WTC11 (cell line): Measurements from ENCODE around the gene ZNF189. TPM values are rescaled to one million over a fixed set of nuclear protein-coding genes. Genes with fewer than 3 reads are reported as not detected.

ENCODE experiments used
- ATAC-seq: fragments of 200-7000 bp; cut with Tn5 transposase; 2 replicates; pipeline ENCODE4 v1.10.0; 2021; ENCODE audit warnings: mild to moderate bottlenecking, moderate library complexity
- CTCF ChIA-PET: fragments of 300-600 bp; sonication (Branson Sonifier 250); formaldehyde crosslinking; loops from one replicate; lab custom pipeline; 2021; ENCODE audit warnings: antibody characterized with exemption; lab: Charles Lee
- POLR2A ChIA-PET: fragments of 350-600 bp; sonication (Branson Sonifier 250); formaldehyde crosslinking; loops from one replicate; lab custom pipeline; 2021; ENCODE audit warnings: antibody characterized with exemption; lab: Charles Lee
- DNase-seq: peaks from one replicate; pipeline ENCODE4 v3.0.0; 2021; ENCODE audit warnings: low spot score
- H3K27ac Mint-ChIP-seq: 2 replicates; pipeline ENCODE4 v1.8.0; 2021; ENCODE audit warnings: mixed read lengths
- H3K27me3 Mint-ChIP-seq: 2 replicates; pipeline ENCODE4 v1.8.0; 2021; ENCODE audit warnings: low read depth, mild to moderate bottlenecking, moderate library complexity, mixed read lengths
- H3K36me3 Mint-ChIP-seq: 2 replicates; pipeline ENCODE4 v1.8.0; 2021; ENCODE audit warnings: mixed read lengths
- H3K4me1 Mint-ChIP-seq: 2 replicates; pipeline ENCODE4 v1.8.0; 2022; ENCODE audit warnings: mixed read lengths
- H3K4me3 Mint-ChIP-seq: 2 replicates; pipeline ENCODE4 v1.8.0; 2021; ENCODE audit warnings: mild to moderate bottlenecking, moderate library complexity, mixed read lengths
- H3K9me3 Mint-ChIP-seq: 2 replicates; pipeline ENCODE4 v1.8.0; 2021; ENCODE audit warnings: mixed read lengths
- ARID4B ChIP-seq: sonication (generic); formaldehyde crosslinking; IDR thresholded peaks from 2 replicates; pipeline ENCODE4 v1.8.0; 2023; ENCODE audit warnings: missing genetic modification reagents, mild to moderate bottlenecking, borderline replicate concordance
- CDX4 ChIP-seq: fragments of 250-450 bp; sonication (Bioruptor Pico); IDR thresholded peaks from 2 replicates; pipeline ENCODE4 v1.9.0; 2021; ENCODE audit warnings: moderate library complexity, mild to moderate bottlenecking, inconsistent platforms, borderline replicate concordance
- CTCF ChIP-seq: fragments of 200-600 bp; IDR thresholded peaks from 2 replicates; pipeline ENCODE4 v1.8.0; 2022; ENCODE audit warnings: antibody characterized with exemption
- ELF4 ChIP-seq: sonication (generic); formaldehyde crosslinking; IDR thresholded peaks from 2 replicates; pipeline ENCODE4 v1.8.1; 2022; ENCODE audit warnings: low read depth, mild to moderate bottlenecking, moderate library complexity, missing genetic modification reagents
- EMX1 ChIP-seq: fragments of 250-450 bp; sonication (Bioruptor Pico); IDR thresholded peaks from 2 replicates; pipeline ENCODE4 v1.8.0; 2021; ENCODE audit warnings: mild to moderate bottlenecking
- ESRRA ChIP-seq: sonication (generic); formaldehyde crosslinking; IDR thresholded peaks from 2 replicates; pipeline ENCODE4 v1.8.1; 2022; ENCODE audit warnings: mild to moderate bottlenecking, missing genetic modification reagents, borderline replicate concordance
- FOXK1 ChIP-seq: sonication (generic); formaldehyde crosslinking; IDR thresholded peaks from 2 replicates; pipeline ENCODE4 v1.8.0; 2022; ENCODE audit warnings: mild to moderate bottlenecking, moderate library complexity, missing genetic modification reagents
- GRHL2 ChIP-seq: fragments of 250-450 bp; sonication (Bioruptor Pico); IDR thresholded peaks from 2 replicates; pipeline ENCODE4 v1.8.0; 2022; ENCODE audit warnings: mild to moderate bottlenecking, moderate library complexity; ENCODE audit not compliant: insufficient replicate concordance, severe bottlenecking
- GTF2I ChIP-seq: fragments of 250-450 bp; sonication (Bioruptor Pico); conservative IDR thresholded peaks from 2 replicates; pipeline ENCODE4 v1.4.0; 2021; ENCODE audit warnings: mild to moderate bottlenecking
- JAZF1 ChIP-seq: fragments of 250-450 bp; sonication (Bioruptor Pico); IDR thresholded peaks from 2 replicates; pipeline ENCODE4 v1.9.0; 2021; ENCODE audit warnings: moderate library complexity, mild to moderate bottlenecking, inconsistent platforms
- NFATC4 ChIP-seq: fragments of 250-450 bp; sonication (Bioruptor Pico); IDR thresholded peaks from 2 replicates; pipeline ENCODE4 v1.9.0; 2021; ENCODE audit warnings: mild to moderate bottlenecking
- NFYB ChIP-seq: sonication (generic); formaldehyde crosslinking; conservative IDR thresholded peaks from 2 replicates; pipeline ENCODE4 v1.8.0; 2022; ENCODE audit warnings: low read depth, missing genetic modification reagents
- NR1H2 ChIP-seq: sonication (generic); formaldehyde crosslinking; IDR thresholded peaks from 2 replicates; pipeline ENCODE4 v1.9.0; 2021; ENCODE audit warnings: mild to moderate bottlenecking, moderate library complexity, missing genetic modification reagents
- NR3C1 ChIP-seq: sonication (generic); formaldehyde crosslinking; conservative IDR thresholded peaks from 2 replicates; pipeline ENCODE4 v1.8.1; 2023; ENCODE audit warnings: low read depth, mild to moderate bottlenecking, missing genetic modification reagents
- PRRX2 ChIP-seq: fragments of 250-450 bp; sonication (Bioruptor Pico); IDR thresholded peaks from 2 replicates; pipeline ENCODE4 v1.8.0; 2021; ENCODE audit warnings: mild to moderate bottlenecking
- SOX15 ChIP-seq: fragments of 250-450 bp; sonication (Bioruptor Pico); IDR thresholded peaks from 2 replicates; pipeline ENCODE4 v1.9.0; 2021; ENCODE audit warnings: mild to moderate bottlenecking
- SP1 ChIP-seq: sonication (generic); formaldehyde crosslinking; conservative IDR thresholded peaks from 2 replicates; pipeline ENCODE4 v1.8.1; 2022; ENCODE audit warnings: missing genetic modification reagents
- TCF7 ChIP-seq: sonication (generic); formaldehyde crosslinking; IDR thresholded peaks from 2 replicates; pipeline ENCODE4 v1.8.0; 2022; ENCODE audit warnings: mild to moderate bottlenecking, low read depth, missing genetic modification reagents, moderate library complexity
- ZBTB21 ChIP-seq: sonication (generic); formaldehyde crosslinking; IDR thresholded peaks from 2 replicates; pipeline ENCODE4 v1.8.1; 2023; ENCODE audit warnings: mild to moderate bottlenecking, missing genetic modification reagents, borderline replicate concordance
- ZBTB43 ChIP-seq: sonication (generic); formaldehyde crosslinking; IDR thresholded peaks from 2 replicates; pipeline ENCODE4 v1.8.1; 2023; ENCODE audit warnings: mild to moderate bottlenecking, missing genetic modification reagents
- ZNF138 ChIP-seq: sonication (generic); formaldehyde crosslinking; conservative IDR thresholded peaks from 2 replicates; pipeline ENCODE4 v1.8.1; 2022; ENCODE audit warnings: mild to moderate bottlenecking, moderate library complexity, missing genetic modification reagents
- ZNF423 ChIP-seq: fragments of 250-450 bp; sonication (Bioruptor Pico); IDR thresholded peaks from 2 replicates; pipeline ENCODE4 v2.1.2; 2022; ENCODE audit warnings: mild to moderate bottlenecking, moderate library complexity
- ZNF425 ChIP-seq: fragments of 250-450 bp; sonication (Bioruptor Pico); conservative IDR thresholded peaks from 2 replicates; pipeline ENCODE4 v1.9.0; 2021; ENCODE audit warnings: mild to moderate bottlenecking
- ZNF671 ChIP-seq: fragments of 250-450 bp; sonication (Bioruptor Pico); IDR thresholded peaks from 2 replicates; pipeline ENCODE4 v1.8.0; 2021; ENCODE audit warnings: mild to moderate bottlenecking
- total RNA-seq: library from RNA; stranded (reverse); gene quantifications from 3 replicates; pipeline ENCODE4 v1.2.3, GENCODE V29; 2021

Gene ZNF189
- total RNA-seq, 1 experiment from 2014 or later, result 10.3 TPM

- Mint-ChIP-seq H3K4me1 (peaks cover 3% of the 10 kb centered on the region; the same call in 1 of the 2 replicates), H3K9me3 (peaks cover 16% of the 10 kb centered on the region), H3K36me3 (peaks cover 4% of the 10 kb centered on the region; the same call in 1 of the 2 replicates), H3K27me3 (no peaks in the 10 kb centered on the region), H3K27ac (no peak overlapping the region), H3K4me3 (no peak overlapping the region)
- ChIA-PET POLR2A (no interaction called here), CTCF (no interaction called here)
- ATAC-seq (no peak), DNase-seq (no peak)
- TF ChIP-seq ZNF423 (CRISPR knock-in tag), result no peak
- no peak for TF ChIP-seq CDX4 (CRISPR knock-in tag)
- no peak for TF ChIP-seq TCF7 (CRISPR knock-in tag)
- TF ChIP-seq SOX15 (CRISPR knock-in tag), result no peak
- TF ChIP-seq JAZF1 (CRISPR knock-in tag), result no peak
- no peak for TF ChIP-seq FOXK1
- TF ChIP-seq PRRX2, result no peak
- TF ChIP-seq NR1H2, result no peak
- TF ChIP-seq GRHL2 (CRISPR knock-in tag), result no peak
- no peak for TF ChIP-seq NR3C1 (CRISPR knock-in tag)
- no peak for TF ChIP-seq CTCF
- no peak for TF ChIP-seq SP1 (CRISPR knock-in tag)
- no peak for TF ChIP-seq ELF4
- TF ChIP-seq ZNF138 (CRISPR knock-in tag), result no peak
- no peak for TF ChIP-seq EMX1 (CRISPR knock-in tag)
- TF ChIP-seq NFATC4 (CRISPR knock-in tag), result no peak
These were observed 18.7 kb downstream of the ZNF189 start for GRCh38 chr9:101417389-101417788.

- Mint-ChIP-seq H3K36me3 (no peaks in the 10 kb centered on the region; the same call in 1 of the 2 replicates), H3K27me3 (no peaks in the 10 kb centered on the region), H3K27ac (no peak overlapping the region), H3K9me3 (peaks cover 11% of the 10 kb centered on the region), H3K4me3 (no peak overlapping the region), H3K4me1 (peaks cover 6% of the 10 kb centered on the region)
- ChIA-PET POLR2A (no interaction called here), CTCF (no interaction called here)
- DNase-seq (no peak), ATAC-seq (no peak)
- TF ChIP-seq ARID4B (CRISPR knock-in tag) (no peak), JAZF1 (CRISPR knock-in tag) (no peak), GTF2I (CRISPR knock-in tag) (no peak), NFYB (CRISPR knock-in tag) (no peak), ZBTB43 (CRISPR knock-in tag) (no peak), ESRRA (CRISPR knock-in tag) (no peak), ZBTB21 (CRISPR knock-in tag) (no peak), SP1 (CRISPR knock-in tag) (no peak), GRHL2 (CRISPR knock-in tag) (no peak), ZNF671 (CRISPR knock-in tag) (no peak), ZNF425 (CRISPR knock-in tag) (no peak)
These were observed 19.3 kb downstream of the ZNF189 start for GRCh38 chr9:101417977-101418376.
